PC-9 (cell line): ENCODE data around the gene C5orf22.

Source experiments
- EZH2 ChIP-seq: fragments of 200-600 bp; sonication (generic); IDR thresholded peaks from 2 replicates; pipeline ENCODE4 v1.8.0; 2017; ENCODE audit warnings: antibody characterized with exemption, low read depth
- TF ChIP-seq, protein P1 (sequence below): fragments of 200-600 bp; sonication (generic); conservative IDR thresholded peaks from 2 replicates; pipeline ENCODE4 v1.6.1; 2017; ENCODE audit warnings: mixed run types, antibody characterized with exemption, mild to moderate bottlenecking, moderate library complexity

DNA sequence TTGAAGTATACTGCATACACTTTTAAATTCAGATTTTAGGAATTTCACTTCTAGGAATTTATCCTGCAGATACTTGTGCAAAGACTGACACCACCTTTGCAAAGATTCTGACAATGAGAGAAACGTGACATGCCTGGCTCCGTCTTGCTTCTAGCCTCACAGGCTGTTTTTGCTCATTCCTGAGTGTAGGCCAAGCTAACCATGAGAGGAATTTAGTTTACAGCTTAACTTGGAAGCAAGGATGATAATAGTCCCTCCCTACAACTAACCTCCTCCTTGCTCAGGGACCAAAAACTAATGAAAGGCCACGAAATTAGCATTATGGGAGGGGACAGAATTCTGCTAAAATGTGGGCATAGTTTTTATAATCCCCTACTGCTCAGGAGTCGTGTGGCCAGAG is 31.1 kb downstream of the C5orf22 start:
- TF ChIP-seq, protein P1, sequence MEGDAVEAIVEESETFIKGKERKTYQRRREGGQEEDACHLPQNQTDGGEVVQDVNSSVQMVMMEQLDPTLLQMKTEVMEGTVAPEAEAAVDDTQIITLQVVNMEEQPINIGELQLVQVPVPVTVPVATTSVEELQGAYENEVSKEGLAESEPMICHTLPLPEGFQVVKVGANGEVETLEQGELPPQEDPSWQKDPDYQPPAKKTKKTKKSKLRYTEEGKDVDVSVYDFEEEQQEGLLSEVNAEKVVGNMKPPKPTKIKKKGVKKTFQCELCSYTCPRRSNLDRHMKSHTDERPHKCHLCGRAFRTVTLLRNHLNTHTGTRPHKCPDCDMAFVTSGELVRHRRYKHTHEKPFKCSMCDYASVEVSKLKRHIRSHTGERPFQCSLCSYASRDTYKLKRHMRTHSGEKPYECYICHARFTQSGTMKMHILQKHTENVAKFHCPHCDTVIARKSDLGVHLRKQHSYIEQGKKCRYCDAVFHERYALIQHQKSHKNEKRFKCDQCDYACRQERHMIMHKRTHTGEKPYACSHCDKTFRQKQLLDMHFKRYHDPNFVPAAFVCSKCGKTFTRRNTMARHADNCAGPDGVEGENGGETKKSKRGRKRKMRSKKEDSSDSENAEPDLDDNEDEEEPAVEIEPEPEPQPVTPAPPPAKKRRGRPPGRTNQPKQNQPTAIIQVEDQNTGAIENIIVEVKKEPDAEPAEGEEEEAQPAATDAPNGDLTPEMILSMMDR = no peak
- no peak for TF ChIP-seq EZH2
